Osteocyte (in vitro differentiated cells): ENCODE data around the gene LRRN3. TPM values are rescaled to one million over a fixed set of nuclear protein-coding genes. Genes with fewer than 3 reads are reported as not detected.

Experiments
- DNase-seq: peaks from one replicate; pipeline ENCODE4 v3.0.0; 2021; ENCODE audit warnings: mixed read lengths; ENCODE audit not compliant: unreplicated experiment; ENCODE audit errors: extremely low spot score
- H3K27ac Mint-ChIP-seq: one replicate; pipeline ENCODE4 v1.8.0; 2021; ENCODE audit warnings: mild to moderate bottlenecking, mixed read lengths; ENCODE audit not compliant: unreplicated experiment
- H3K27me3 Mint-ChIP-seq: one replicate; pipeline ENCODE4 v1.8.0; 2021; ENCODE audit warnings: mixed read lengths; ENCODE audit not compliant: unreplicated experiment
- H3K36me3 Mint-ChIP-seq: one replicate; pipeline ENCODE4 v1.8.0; 2021; ENCODE audit warnings: mixed read lengths; ENCODE audit not compliant: unreplicated experiment
- H3K4me1 Mint-ChIP-seq: one replicate; pipeline ENCODE4 v1.8.0; 2021; ENCODE audit warnings: mixed read lengths; ENCODE audit not compliant: unreplicated experiment
- H3K4me3 Mint-ChIP-seq: one replicate; pipeline ENCODE4 v1.8.0; 2021; ENCODE audit warnings: mild to moderate bottlenecking, moderate library complexity, mixed read lengths; ENCODE audit not compliant: unreplicated experiment
- H3K9me3 Mint-ChIP-seq: one replicate; pipeline ENCODE4 v1.8.0; 2021; ENCODE audit warnings: mixed read lengths; ENCODE audit not compliant: unreplicated experiment
- total RNA-seq: library from RNA; stranded (reverse); gene quantifications from 2 replicates; pipeline ENCODE4 v1.2.1, GENCODE V29; 2021
- TF ChIP-seq, protein P1 (sequence below): fragments of 200-600 bp; sonication (generic); IDR thresholded peaks from 2 replicates; pipeline ENCODE4 v1.5.0; 2021; ENCODE audit warnings: antibody characterized with exemption, mild to moderate bottlenecking, moderate library complexity

Gene LRRN3
- total RNA-seq, 1 donor from 2014 or later: 0.56 TPM

DNA sequence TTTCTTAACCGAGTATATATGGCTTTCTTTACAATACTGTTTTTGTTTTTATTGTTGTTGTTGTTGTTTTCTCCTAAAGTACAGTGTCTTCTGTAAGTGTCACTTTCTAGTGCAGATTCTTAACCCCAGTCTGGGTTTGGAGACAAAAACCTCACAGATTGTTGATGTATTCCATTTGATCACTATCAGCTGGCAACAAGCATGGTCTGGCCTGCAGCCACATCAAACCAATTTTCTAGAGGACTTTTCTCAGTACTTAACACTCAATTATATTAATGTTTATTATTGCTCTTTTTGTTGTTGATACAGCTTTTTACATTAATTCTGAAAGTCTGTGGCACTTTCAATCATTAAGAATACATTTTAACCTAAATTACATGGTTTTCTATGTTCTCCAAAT, 17.1 kb downstream of the LRRN3 start:
- no peak overlapping the region for H3K4me3 Mint-ChIP-seq
- TF ChIP-seq, protein P1, sequence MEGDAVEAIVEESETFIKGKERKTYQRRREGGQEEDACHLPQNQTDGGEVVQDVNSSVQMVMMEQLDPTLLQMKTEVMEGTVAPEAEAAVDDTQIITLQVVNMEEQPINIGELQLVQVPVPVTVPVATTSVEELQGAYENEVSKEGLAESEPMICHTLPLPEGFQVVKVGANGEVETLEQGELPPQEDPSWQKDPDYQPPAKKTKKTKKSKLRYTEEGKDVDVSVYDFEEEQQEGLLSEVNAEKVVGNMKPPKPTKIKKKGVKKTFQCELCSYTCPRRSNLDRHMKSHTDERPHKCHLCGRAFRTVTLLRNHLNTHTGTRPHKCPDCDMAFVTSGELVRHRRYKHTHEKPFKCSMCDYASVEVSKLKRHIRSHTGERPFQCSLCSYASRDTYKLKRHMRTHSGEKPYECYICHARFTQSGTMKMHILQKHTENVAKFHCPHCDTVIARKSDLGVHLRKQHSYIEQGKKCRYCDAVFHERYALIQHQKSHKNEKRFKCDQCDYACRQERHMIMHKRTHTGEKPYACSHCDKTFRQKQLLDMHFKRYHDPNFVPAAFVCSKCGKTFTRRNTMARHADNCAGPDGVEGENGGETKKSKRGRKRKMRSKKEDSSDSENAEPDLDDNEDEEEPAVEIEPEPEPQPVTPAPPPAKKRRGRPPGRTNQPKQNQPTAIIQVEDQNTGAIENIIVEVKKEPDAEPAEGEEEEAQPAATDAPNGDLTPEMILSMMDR: no peak
- H3K27me3 Mint-ChIP-seq: no peaks in the 10 kb centered on the region
- H3K9me3 Mint-ChIP-seq: no peaks in the 10 kb centered on the region
- H3K36me3 Mint-ChIP-seq: no peaks in the 10 kb centered on the region
- peaks cover 12% of the 10 kb centered on the region for H3K4me1 Mint-ChIP-seq
- H3K27ac Mint-ChIP-seq: no peak overlapping the region
- no peak for DNase-seq

DNA sequence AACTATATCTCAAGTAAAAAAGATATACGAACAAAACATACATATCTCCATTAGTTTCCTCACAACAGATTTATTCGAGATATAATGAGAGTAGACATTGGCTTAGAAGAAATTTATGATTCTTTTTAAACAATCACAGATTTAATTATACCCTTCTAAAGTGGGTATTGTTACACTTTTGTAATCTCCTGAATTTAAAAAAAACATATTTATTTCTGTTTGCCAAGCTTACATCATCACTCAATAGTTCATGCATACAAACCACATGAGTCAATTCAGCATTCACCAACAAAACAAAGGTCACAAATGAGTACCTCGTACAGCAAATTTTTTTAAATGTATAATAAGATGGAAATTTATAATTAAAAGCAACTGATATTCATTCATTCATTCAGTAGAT, 17.6 kb downstream of the LRRN3 start:
- Mint-ChIP-seq H3K4me3 (no peak overlapping the region), H3K9me3 (no peaks in the 10 kb centered on the region), H3K27me3 (no peaks in the 10 kb centered on the region), H3K27ac (no peak overlapping the region), H3K36me3 (no peaks in the 10 kb centered on the region), H3K4me1 (peaks cover 17% of the 10 kb centered on the region)
- TF ChIP-seq, protein P1: no peak
- no peak for DNase-seq

DNA sequence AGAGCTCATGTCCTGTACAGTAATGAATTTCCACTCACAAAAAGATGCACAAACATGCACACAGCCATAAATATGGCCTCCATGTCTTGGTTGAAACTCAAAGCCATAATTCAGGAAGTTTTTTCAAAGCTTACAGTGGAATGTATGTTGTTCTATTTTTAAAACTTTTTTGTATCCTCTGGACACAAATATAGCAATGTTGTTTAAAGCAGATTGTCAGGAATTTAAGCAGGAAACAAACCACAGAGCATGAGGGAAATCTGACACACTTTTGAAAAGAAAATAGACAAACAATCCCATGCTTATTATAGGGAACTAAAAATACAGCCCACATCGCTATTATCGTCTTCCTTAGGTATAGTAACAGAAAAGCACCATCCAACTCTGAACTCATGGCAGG, 21.5 kb downstream of the LRRN3 start:
- TF ChIP-seq, protein P1: no peak
- H3K27ac Mint-ChIP-seq: peak overlapping the region; percentile 66
- no peak for DNase-seq
- H3K27me3 Mint-ChIP-seq: no peaks in the 10 kb centered on the region
- peaks cover 24% of the 10 kb centered on the region for H3K4me1 Mint-ChIP-seq
- H3K4me3 Mint-ChIP-seq: no peak overlapping the region
- H3K36me3 Mint-ChIP-seq: no peaks in the 10 kb centered on the region
- H3K9me3 Mint-ChIP-seq: no peaks in the 10 kb centered on the region

GRCh38 chr7:111113263-111114017, 22.5 kb downstream of the LRRN3 start:
- Mint-ChIP-seq H3K27ac (no peak overlapping the region), H3K9me3 (no peaks in the 10 kb centered on the region), H3K4me3 (no peak overlapping the region), H3K27me3 (no peaks in the 10 kb centered on the region), H3K36me3 (no peaks in the 10 kb centered on the region), H3K4me1 (peaks cover 24% of the 10 kb centered on the region)
- no peak for DNase-seq
- TF ChIP-seq, protein P1: no peak

DNA sequence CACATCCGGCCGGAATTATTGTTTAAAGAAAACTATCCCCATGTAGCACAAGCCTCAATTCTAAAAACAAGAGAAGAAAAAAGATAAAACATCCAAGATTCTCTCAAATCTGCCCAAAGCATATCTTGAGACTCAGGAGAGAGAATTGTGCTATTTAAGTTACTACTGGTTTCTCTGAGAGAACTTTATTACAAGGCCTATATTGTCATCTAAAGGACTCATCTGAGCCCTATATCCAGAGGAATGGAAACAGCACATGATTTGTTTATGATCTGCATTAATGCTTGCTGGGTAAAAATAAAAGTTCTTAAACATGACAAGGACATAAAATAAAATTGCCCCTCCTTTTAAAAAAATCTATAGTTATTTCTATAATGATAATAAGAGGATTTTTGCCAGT, 25.0 kb downstream of the LRRN3 start:
- no peaks in the 10 kb centered on the region for H3K36me3 Mint-ChIP-seq
- DNase-seq: no peak
- peaks cover 24% of the 10 kb centered on the region for H3K4me1 Mint-ChIP-seq
- H3K27me3 Mint-ChIP-seq: no peaks in the 10 kb centered on the region
- H3K27ac Mint-ChIP-seq: no peak overlapping the region
- TF ChIP-seq, protein P1: no peak
- H3K9me3 Mint-ChIP-seq: no peaks in the 10 kb centered on the region
- H3K4me3 Mint-ChIP-seq: no peak overlapping the region
